Measurements from ENCODE around the gene XYLT1. TPM values are rescaled to one million over a fixed set of nuclear protein-coding genes. Genes with fewer than 3 reads are reported as not detected.

The XYLT1 gene
- total and polyA plus RNA-seq, 2 of the 8 experiments (the other 6 are each of a cell fraction or from before 2014, with no cell fraction given), result 6.6 to 25.4 TPM

DNA sequence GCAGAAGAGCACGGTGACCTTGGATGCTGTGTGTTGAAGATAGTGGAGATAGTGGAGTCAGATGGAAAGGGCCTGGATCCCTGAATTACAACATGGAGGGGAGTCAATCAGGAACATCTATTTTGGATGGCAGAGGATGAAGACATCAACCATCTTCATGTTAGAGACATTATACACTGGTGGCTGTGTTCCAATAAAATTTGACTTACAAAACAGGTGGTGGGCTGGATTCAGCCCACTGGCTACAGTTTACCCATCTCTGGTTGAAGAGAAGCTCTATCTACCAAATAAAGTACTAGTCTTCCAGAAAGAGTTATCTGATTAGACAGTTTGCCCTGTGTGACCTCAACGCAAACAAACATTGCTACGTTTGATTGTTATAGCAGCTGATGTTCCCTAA is 247.2 kb downstream of the XYLT1 start:
- Histone ChIP-seq H2AK5ac (ENCODE audit: low read depth, low read length) (no peak overlapping the region), H3K4me1 (replicated peaks in 1 of 4; ENCODE audit: control insufficient read depth in 3 of 4, insufficient read depth in 4 of 4, low read length in 3 of 4) (peaks cover 0 to 20% (median 0%) of the 10 kb centered on the region in 4 experiments; a peak in 2 of 7 replicates), H3K4me2 (ENCODE audit: insufficient read depth in 1 of 2, low read depth in 2 of 2, low read length in 2 of 2) (no peak overlapping the region), H3K4me3 (ENCODE audit: extremely low read depth in 1 of 4, insufficient read depth in 2 of 4, low read depth in 3 of 4, low read length in 4 of 4) (no peak overlapping the region), H4K91ac (replicated peaks; ENCODE audit: insufficient read length, low read length) (no peak overlapping the region), H2BK15ac (ENCODE audit: low read length) (no peak overlapping the region), H4K5ac (ENCODE audit: insufficient read length, low read depth, low read length) (no peak overlapping the region), H2BK5ac (ENCODE audit: low read depth, low read length) (no peak overlapping the region), H3K23me2 (ENCODE audit: low read depth, low read length) (0 out of 2 replicates have a peak, but pooled peaks cover 2% of the 10 kb centered on the region), H3K56ac (replicated peaks; ENCODE audit: insufficient read length, low read depth, low read length) (no peak overlapping the region), H3K14ac (ENCODE audit: insufficient read length) (no peak overlapping the region), H3K27ac (ENCODE audit: low read depth, low read length) (no peak overlapping the region), H3K9ac (replicated peaks in 1 of 4; ENCODE audit: extremely low read depth in 1 of 4, low read depth in 3 of 4, low read length in 3 of 4) (no peak overlapping the region; a peak in 1 of 7 replicates), H3K4ac (replicated peaks; ENCODE audit: insufficient read length, low read depth, low read length) (no peak overlapping the region), H3K23ac (ENCODE audit: insufficient read length) (no peak overlapping the region), H3K18ac (ENCODE audit: extremely low read depth, low read length) (no peak overlapping the region), H4K20me1 (replicated peaks in 1 of 2; ENCODE audit: control insufficient read depth in 1 of 2, insufficient read depth in 2 of 2, low read length in 2 of 2) (no peaks in the 10 kb centered on the region), H3K79me2 (ENCODE audit: control insufficient read depth in 1 of 2, insufficient read depth in 2 of 2, low read length in 2 of 2) (no peaks in the 10 kb centered on the region; a peak in 1 of 4 replicates), H3K9me3 (ENCODE audit: insufficient read depth in 2 of 2, low read depth in 1 of 2, low read length in 1 of 2) (no peaks in the 10 kb centered on the region), H3K79me1 (ENCODE audit: low read depth, low read length) (peaks cover 2% of the 10 kb centered on the region; the same call in 1 of the 2 replicates), H2BK20ac (ENCODE audit: low read length) (no peak overlapping the region), H2BK12ac (ENCODE audit: low read depth, low read length) (no peak overlapping the region), H2AFZ (ENCODE audit: low read length) (no peak overlapping the region), H4K8ac (ENCODE audit: extremely low read depth, insufficient read depth, low read length) (no peak overlapping the region), H3K36me3 (ENCODE audit: control insufficient read depth in 2 of 4, insufficient read depth in 4 of 4, low read length in 3 of 4) (no peaks in the 10 kb centered on the region), H2BK120ac (replicated peaks; ENCODE audit: low read depth, low read length) (no peak overlapping the region), H3K27me3 (replicated peaks in 1 of 4; ENCODE audit: control insufficient read depth in 3 of 4, extremely low read depth in 1 of 4, insufficient read depth in 3 of 4, low read length in 3 of 4) (no peaks in the 10 kb centered on the region)
- CTCF ChIA-PET (ENCODE audit: partially characterized antibody), result interaction anchor here (0.9 to 1.3 kb wide), 3 partner anchors 11 to 289 kb away, joined by 3 to 4 read pairs (median 3); no protein-coding TSS in a partner anchor
- FAIRE-seq, result no peak
- DNase-seq (ENCODE audit: low read depth in 1 of 2, low spot score in 2 of 2), result no peak
- POLR2A ChIA-PET (ENCODE audit: partially characterized antibody), result no interaction called here
- WGBS, 2 experiments (ENCODE audit: extremely low coverage in 1 of 2, insufficient coverage in 1 of 2, insufficient read length in 1 of 2, insufficient replicate concordance in 2 of 2, low coverage in 1 of 2, low lambda C conversion rate in 2 of 2, missing lambda C conversion rate in 1 of 2), result 96% methylated on average over 3 of the region's 3 CpGs; no CpG with 5 or more reads in 1 of the 2 experiments
- no peak for TF ChIP-seq RNF2 (IDR thresholded peaks at IDR 0.05; ENCODE audit: borderline replicate concordance, low read depth, low read length, missing control alignments, poor library complexity, severe bottlenecking)
- TF ChIP-seq YY1 (IDR thresholded peaks at IDR 0.05; ENCODE audit: low read depth, low read length), result no peak
- TF ChIP-seq POLR2A (IDR thresholded peaks at IDR 0.05; ENCODE audit: control extremely low read depth in 1 of 2, low read depth in 2 of 2, low read length in 2 of 2), result no peak
- TF ChIP-seq, protein P1, sequence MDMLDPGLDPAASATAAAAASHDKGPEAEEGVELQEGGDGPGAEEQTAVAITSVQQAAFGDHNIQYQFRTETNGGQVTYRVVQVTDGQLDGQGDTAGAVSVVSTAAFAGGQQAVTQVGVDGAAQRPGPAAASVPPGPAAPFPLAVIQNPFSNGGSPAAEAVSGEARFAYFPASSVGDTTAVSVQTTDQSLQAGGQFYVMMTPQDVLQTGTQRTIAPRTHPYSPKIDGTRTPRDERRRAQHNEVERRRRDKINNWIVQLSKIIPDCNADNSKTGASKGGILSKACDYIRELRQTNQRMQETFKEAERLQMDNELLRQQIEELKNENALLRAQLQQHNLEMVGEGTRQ (IDR thresholded peaks at IDR 0.05; ENCODE audit: low read length), result no peak
- no peak for TF ChIP-seq KDM1A (IDR thresholded peaks at IDR 0.05; ENCODE audit: borderline replicate concordance, low read length)
- no peak for TF ChIP-seq SIN3A (conservative IDR thresholded peaks at IDR 0.05 in 1 of 2, IDR thresholded peaks at IDR 0.05 in 1 of 2; ENCODE audit: low read depth in 1 of 2, low read length in 2 of 2)
- TF ChIP-seq ZNF274 (IDR thresholded peaks at IDR 0.05; ENCODE audit: borderline replicate concordance, extremely low read depth, low read length), result no peak
- no peak for TF ChIP-seq CEBPB (IDR thresholded peaks at IDR 0.05; ENCODE audit: low read depth, low read length)
- TF ChIP-seq SUZ12 (IDR thresholded peaks at IDR 0.05; ENCODE audit: low read length), result no peak
- TF ChIP-seq, protein P2, sequence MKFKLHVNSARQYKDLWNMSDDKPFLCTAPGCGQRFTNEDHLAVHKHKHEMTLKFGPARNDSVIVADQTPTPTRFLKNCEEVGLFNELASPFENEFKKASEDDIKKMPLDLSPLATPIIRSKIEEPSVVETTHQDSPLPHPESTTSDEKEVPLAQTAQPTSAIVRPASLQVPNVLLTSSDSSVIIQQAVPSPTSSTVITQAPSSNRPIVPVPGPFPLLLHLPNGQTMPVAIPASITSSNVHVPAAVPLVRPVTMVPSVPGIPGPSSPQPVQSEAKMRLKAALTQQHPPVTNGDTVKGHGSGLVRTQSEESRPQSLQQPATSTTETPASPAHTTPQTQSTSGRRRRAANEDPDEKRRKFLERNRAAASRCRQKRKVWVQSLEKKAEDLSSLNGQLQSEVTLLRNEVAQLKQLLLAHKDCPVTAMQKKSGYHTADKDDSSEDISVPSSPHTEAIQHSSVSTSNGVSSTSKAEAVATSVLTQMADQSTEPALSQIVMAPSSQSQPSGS (IDR thresholded peaks at IDR 0.05; ENCODE audit: low read length), result no peak

All from H1 (cell line).